Neural crest cell (in vitro differentiated cells): ENCODE measurements around the gene PCDHB6. TPM values are rescaled to one million over a fixed set of nuclear protein-coding genes. Genes with fewer than 3 reads are reported as not detected.
A peak's percentile ranks its signal among the peaks of the same experiment; 100 is the strongest.
"Not testable (repeated sequence)": the region's sequence is repeated elsewhere in the genome, so short reads cannot be mapped to it uniquely, and the experiment has no call there.

Experiments
- DNase-seq: peaks from one replicate; pipeline ENCODE4 v3.0.0; 2021; ENCODE audit warnings: low read depth, mixed read lengths, low spot score
- H3K27ac Mint-ChIP-seq: one replicate; pipeline ENCODE4 v1.8.0; 2021; ENCODE audit warnings: mild to moderate bottlenecking, mixed read lengths; ENCODE audit not compliant: unreplicated experiment
- H3K27me3 Mint-ChIP-seq: 2 replicates; pipeline ENCODE4 v1.8.0; 2021; ENCODE audit warnings: low read depth, mild to moderate bottlenecking, mixed read lengths
- H3K36me3 Mint-ChIP-seq: 2 replicates; pipeline ENCODE4 v1.8.0; 2021; ENCODE audit warnings: low read depth, mild to moderate bottlenecking, mixed read lengths
- H3K4me1 Mint-ChIP-seq: 2 replicates; pipeline ENCODE4 v1.8.0; 2021; ENCODE audit warnings: mixed read lengths
- H3K4me3 Mint-ChIP-seq: one replicate; pipeline ENCODE4 v1.8.0; 2021; ENCODE audit warnings: mild to moderate bottlenecking, mixed read lengths
- H3K9me3 Mint-ChIP-seq: 2 replicates; pipeline ENCODE4 v1.8.0; 2021; ENCODE audit warnings: mixed read lengths
- CTCF ChIP-seq: fragments of 200-600 bp; sonication (generic); conservative IDR thresholded peaks from 2 replicates; pipeline ENCODE4 v1.5.0; 2021; ENCODE audit warnings: antibody characterized with exemption, mild to moderate bottlenecking
- total RNA-seq: library from RNA; stranded (reverse); gene quantifications from 2 replicates; pipeline ENCODE4 v1.2.1, GENCODE V29; 2021

Gene PCDHB6
- total RNA-seq, 1 donor from 2014 or later: 0.70 TPM

- no peaks in the 10 kb centered on the region for H3K4me1 Mint-ChIP-seq
- TF ChIP-seq CTCF: no peak
- H3K27ac Mint-ChIP-seq: no peak overlapping the region
- peaks cover 29% of the 10 kb centered on the region for H3K9me3 Mint-ChIP-seq
- peak overlapping the region; percentile 84 for H3K4me3 Mint-ChIP-seq
- DNase-seq: no peak
- H3K36me3 Mint-ChIP-seq: peaks cover 52% of the 10 kb centered on the region
- H3K27me3 Mint-ChIP-seq: no peaks in the 10 kb centered on the region
Observed at GRCh38 chr5:141135718-141136266, 14.1 kb upstream of the PCDHB6 start.

- not testable (repeated sequence) for H3K4me3 Mint-ChIP-seq, H3K27ac Mint-ChIP-seq, H3K4me1 Mint-ChIP-seq, H3K27me3 Mint-ChIP-seq, DNase-seq
- peaks cover 25% of the 10 kb centered on the region for H3K9me3 Mint-ChIP-seq
- peaks cover 48% of the 10 kb centered on the region for H3K36me3 Mint-ChIP-seq
Observed at GRCh38 chr5:141137346-141137745, 12.5 kb upstream of the PCDHB6 start.

- Mint-ChIP-seq H3K36me3 (peaks cover 36% of the 10 kb centered on the region), H3K27ac (no peak overlapping the region), H3K9me3 (peaks cover 18% of the 10 kb centered on the region), H3K4me1 (no peaks in the 10 kb centered on the region), H3K27me3 (no peaks in the 10 kb centered on the region), H3K4me3 (no peak overlapping the region)
- TF ChIP-seq CTCF: no peak
- no peak for DNase-seq
Observed at GRCh38 chr5:141150224-141150992, 551 bp downstream of the PCDHB6 start.

GRCh38 chr5:141150993-141151325 lies 1.1 kb downstream of the PCDHB6 start:
- TF ChIP-seq CTCF: no peak
- no peak overlapping the region for H3K27ac Mint-ChIP-seq
- H3K4me3 Mint-ChIP-seq: no peak overlapping the region
- DNase-seq: no peak
- H3K4me1 Mint-ChIP-seq: no peaks in the 10 kb centered on the region
- peaks cover 19% of the 10 kb centered on the region for H3K9me3 Mint-ChIP-seq
- H3K36me3 Mint-ChIP-seq: peaks cover 37% of the 10 kb centered on the region
- H3K27me3 Mint-ChIP-seq: no peaks in the 10 kb centered on the region

GRCh38 chr5:141151632-141152031 lies 1.8 kb downstream of the PCDHB6 start:
- Mint-ChIP-seq H3K9me3 (peaks cover 24% of the 10 kb centered on the region), H3K36me3 (peaks cover 44% of the 10 kb centered on the region)
- H3K27ac Mint-ChIP-seq, DNase-seq, H3K27me3 Mint-ChIP-seq, H3K4me1 Mint-ChIP-seq, H3K4me3 Mint-ChIP-seq: not testable (repeated sequence)

GRCh38 chr5:141152096-141152495 lies 2.2 kb downstream of the PCDHB6 start:
- H3K4me3 Mint-ChIP-seq, H3K4me1 Mint-ChIP-seq, DNase-seq, H3K27me3 Mint-ChIP-seq, H3K27ac Mint-ChIP-seq: not testable (repeated sequence)
- H3K36me3 Mint-ChIP-seq: peaks cover 49% of the 10 kb centered on the region
- peaks cover 25% of the 10 kb centered on the region for H3K9me3 Mint-ChIP-seq
